Prostate gland (tissue), 2 donors: ENCODE measurements around the gene SH2D1B.

Experiments
- CTCF ChIP-seq, 4 experiments: fragments of 200-600 bp in 2 of 4; fragments of 450-650 bp in 2 of 4; sonication (generic) in 2 of 4; IDR thresholded peaks; 1 replicate in 3 of 4; 2 replicates in 1 of 4; pipeline ENCODE4 v1.5.1; 2016 to 2019; ENCODE audit warnings: antibody characterized with exemption in 4 of 4, mild to moderate bottlenecking in 2 of 4, moderate library complexity in 2 of 4
- POLR2A ChIP-seq: fragments of 450-650 bp; IDR thresholded peaks from one replicate; pipeline ENCODE4 v1.6.1; 2016; ENCODE audit warnings: antibody characterized with exemption, mild to moderate bottlenecking
- POLR2AphosphoS5 ChIP-seq: sonication (generic); formaldehyde crosslinking; IDR thresholded peaks from one replicate; pipeline ENCODE4 v1.6.1; 2017; ENCODE audit warnings: antibody characterized with exemption

- TF ChIP-seq CTCF (IDR thresholded peaks at IDR 0.05) (no peak), POLR2A (no peak), POLR2AphosphoS5 (no peak)
Measured at GRCh38 chr1:162365284-162366020, 46.5 kb downstream of the SH2D1B start.
